Muscle layer of duodenum (tissue), 2 donors: Measurements from ENCODE around the gene CCDC174.

Experiments used
- H3K27ac ChIP-seq: one replicate; pipeline ENCODE4 v1.7.0; 2013; ENCODE audit warnings: mild to moderate bottlenecking, low read length
- H3K27me3 ChIP-seq: one replicate; pipeline ENCODE4 v1.7.0; 2013; ENCODE audit warnings: low read depth, mild to moderate bottlenecking, control low read depth, low read length
- H3K36me3 ChIP-seq, 2 donors: one replicate each; pipeline ENCODE4 v1.7.0; 2013; ENCODE audit warnings: low read length in 2 of 2, control low read depth in 1 of 2, mild to moderate bottlenecking in 1 of 2; ENCODE audit not compliant: insufficient read depth in 2 of 2, control insufficient read depth in 1 of 2
- H3K4me1 ChIP-seq, 2 donors: one replicate each; pipeline ENCODE4 v1.7.0; 2013; ENCODE audit warnings: low read length in 2 of 2, mild to moderate bottlenecking in 2 of 2, control low read depth in 1 of 2, moderate library complexity in 1 of 2; ENCODE audit not compliant: insufficient read depth in 2 of 2, control insufficient read depth in 1 of 2
- H3K4me3 ChIP-seq, 2 donors: one replicate each; pipeline ENCODE4 v1.7.0; 2013; ENCODE audit warnings: low read length in 2 of 2, low read depth in 1 of 2, mild to moderate bottlenecking in 1 of 2
- H3K9me3 ChIP-seq, 2 donors: one replicate each; pipeline ENCODE4 v1.7.0; 2013; ENCODE audit warnings: low read length in 2 of 2, control low read depth in 1 of 2, mild to moderate bottlenecking in 1 of 2; ENCODE audit not compliant: control insufficient read depth in 1 of 2
- donor health status: healthy.

CCDC174 gene

DNA sequence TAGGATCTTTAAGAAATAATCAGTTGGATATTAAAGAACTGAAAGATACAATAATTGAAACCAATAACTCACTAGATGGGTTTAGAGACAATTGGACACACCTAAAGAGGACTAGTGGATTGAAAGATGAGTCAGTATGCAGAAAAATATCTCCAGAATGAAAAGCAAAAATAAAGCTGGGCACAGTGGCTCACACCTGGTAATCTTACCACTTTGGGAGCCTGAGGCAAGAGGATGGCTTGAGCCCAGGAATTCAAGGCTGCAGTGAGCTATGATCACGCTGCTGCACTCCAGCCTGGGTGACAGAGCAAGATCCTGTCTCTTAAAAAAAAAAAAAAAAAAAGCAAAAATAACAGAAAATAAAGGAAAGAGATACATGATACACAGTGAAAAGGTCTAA is 37.4 kb upstream of the CCDC174 start:
- H3K27me3 ChIP-seq: peaks cover 4% of the 10 kb centered on the region
- H3K9me3 ChIP-seq: no peaks in the 10 kb centered on the region
- H3K36me3 ChIP-seq: no peaks in the 10 kb centered on the region
- no peaks in the 10 kb centered on the region for H3K4me1 ChIP-seq
- no peak overlapping the region for H3K27ac ChIP-seq
- no peak overlapping the region for H3K4me3 ChIP-seq

DNA sequence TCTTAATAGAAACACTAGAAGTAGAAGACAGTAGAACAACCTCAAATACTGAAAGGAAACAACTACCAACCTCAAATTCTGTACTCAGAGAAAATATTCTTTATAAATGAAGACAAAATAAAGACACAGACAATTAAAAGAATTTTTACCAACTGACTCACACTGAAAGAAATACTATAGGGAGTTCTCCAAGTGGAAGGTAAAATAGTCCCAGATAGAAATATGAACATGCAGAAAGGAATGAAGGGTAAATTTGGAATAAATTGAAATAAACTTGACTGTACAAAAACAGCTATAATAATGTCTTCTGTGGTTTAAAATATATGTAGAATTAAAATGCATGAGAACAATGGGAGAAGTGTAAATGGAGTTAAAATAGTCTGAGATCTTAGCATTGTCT is 36.7 kb upstream of the CCDC174 start:
- H3K27ac ChIP-seq: no peak overlapping the region
- peaks cover 4% of the 10 kb centered on the region for H3K27me3 ChIP-seq
- H3K9me3 ChIP-seq: no peaks in the 10 kb centered on the region
- H3K4me3 ChIP-seq: no peak overlapping the region
- no peaks in the 10 kb centered on the region for H3K4me1 ChIP-seq
- H3K36me3 ChIP-seq: no peaks in the 10 kb centered on the region

DNA sequence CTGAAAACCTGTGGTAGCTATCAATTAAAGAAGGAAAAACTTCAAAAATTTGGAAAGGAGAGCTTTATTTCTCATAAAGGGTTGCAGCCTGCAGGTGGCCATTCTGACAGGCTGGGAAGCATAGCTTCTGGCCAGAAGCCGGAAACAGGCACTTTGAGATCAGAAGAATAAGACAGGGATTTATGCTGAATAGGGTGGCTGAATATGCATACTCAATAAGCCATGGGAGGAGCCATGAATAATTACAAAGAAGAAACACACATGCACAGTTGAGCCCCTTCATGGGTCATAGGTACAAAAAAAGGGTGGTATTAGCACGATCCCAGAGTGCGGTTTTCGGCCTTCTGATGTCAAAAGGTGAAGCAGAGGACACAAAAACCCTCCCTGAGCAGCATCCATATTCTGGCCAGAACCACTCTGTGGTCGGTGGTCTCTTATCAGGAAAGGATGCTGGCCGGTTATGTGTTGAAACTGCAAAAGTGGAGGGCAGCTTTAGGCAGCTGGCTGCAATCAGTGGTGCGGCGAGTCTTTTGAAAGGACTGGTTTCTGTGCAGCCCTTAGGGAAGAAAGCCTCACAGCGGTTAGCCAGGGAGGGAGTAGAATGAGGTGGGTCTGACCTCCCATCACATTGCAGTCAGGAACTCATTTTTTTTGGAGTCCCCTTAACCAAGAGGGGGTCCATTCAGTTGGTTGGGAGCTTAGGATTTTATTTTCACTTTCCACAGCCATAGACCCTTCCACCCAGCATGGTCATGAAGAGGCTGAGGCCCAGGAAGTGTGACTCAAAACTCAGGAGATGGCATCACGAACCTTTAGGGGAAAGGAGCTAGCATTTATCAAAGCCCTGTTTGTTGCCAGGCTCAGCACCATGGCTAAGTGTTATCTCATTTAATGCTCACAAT is 34.7 kb upstream of the CCDC174 start:
- Histone ChIP-seq H3K4me3 (no peak overlapping the region), H3K36me3 (no peaks in the 10 kb centered on the region), H3K9me3 (no peaks in the 10 kb centered on the region), H3K4me1 (no peaks in the 10 kb centered on the region), H3K27ac (no peak overlapping the region), H3K27me3 (peaks cover 4% of the 10 kb centered on the region)

DNA sequence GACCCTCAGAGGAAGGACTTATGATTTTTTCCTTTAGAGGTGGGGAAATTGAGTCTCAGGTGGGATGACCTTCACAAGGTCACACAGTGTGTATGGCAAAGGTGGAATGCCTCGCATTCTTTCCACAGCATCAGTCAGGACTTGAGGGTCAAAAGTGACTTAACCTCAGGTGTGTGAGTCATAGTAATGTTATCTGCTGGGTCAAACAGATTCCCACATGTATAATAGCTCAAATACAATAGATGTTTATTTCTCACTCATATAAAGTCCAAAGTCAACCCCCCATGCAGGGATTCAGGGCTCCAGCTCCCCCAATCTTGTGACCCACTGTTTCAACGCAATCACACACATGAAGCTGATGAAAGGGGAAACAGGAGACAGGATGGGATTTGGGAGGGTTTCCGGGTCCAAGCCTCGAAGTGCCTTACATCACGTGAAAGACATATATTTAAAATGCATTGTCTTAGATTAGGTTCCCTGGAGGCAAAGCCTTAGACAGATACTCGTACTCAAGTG is 34.0 kb upstream of the CCDC174 start:
- Histone ChIP-seq H3K4me1 (no peaks in the 10 kb centered on the region), H3K9me3 (no peaks in the 10 kb centered on the region), H3K4me3 (no peak overlapping the region), H3K27ac (no peak overlapping the region), H3K27me3 (peaks cover 4% of the 10 kb centered on the region), H3K36me3 (no peaks in the 10 kb centered on the region)

DNA sequence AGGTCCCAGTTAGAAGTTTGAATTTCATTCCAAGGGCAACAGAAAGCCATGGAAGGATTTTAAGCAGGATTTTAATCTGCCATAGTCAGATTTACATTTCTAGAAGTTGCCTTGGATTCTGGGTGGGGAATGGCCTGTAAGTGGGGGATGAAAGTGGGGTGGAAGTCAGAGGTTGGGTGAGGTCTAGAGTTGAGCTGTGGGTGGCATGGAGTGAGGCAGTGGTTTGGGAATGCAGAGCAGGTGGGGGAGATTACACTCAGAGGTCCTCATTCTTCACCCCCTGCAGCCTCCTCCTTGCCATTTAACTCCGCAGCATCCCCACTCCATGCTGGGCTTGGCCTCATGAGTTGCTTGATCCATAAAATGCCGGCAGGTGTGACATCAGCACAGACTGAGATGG is 32.0 kb upstream of the CCDC174 start:
- Histone ChIP-seq H3K36me3 (no peaks in the 10 kb centered on the region), H3K4me3 (no peak overlapping the region), H3K9me3 (no peaks in the 10 kb centered on the region), H3K27me3 (peaks cover 4% of the 10 kb centered on the region), H3K27ac (no peak overlapping the region), H3K4me1 (no peaks in the 10 kb centered on the region)

DNA sequence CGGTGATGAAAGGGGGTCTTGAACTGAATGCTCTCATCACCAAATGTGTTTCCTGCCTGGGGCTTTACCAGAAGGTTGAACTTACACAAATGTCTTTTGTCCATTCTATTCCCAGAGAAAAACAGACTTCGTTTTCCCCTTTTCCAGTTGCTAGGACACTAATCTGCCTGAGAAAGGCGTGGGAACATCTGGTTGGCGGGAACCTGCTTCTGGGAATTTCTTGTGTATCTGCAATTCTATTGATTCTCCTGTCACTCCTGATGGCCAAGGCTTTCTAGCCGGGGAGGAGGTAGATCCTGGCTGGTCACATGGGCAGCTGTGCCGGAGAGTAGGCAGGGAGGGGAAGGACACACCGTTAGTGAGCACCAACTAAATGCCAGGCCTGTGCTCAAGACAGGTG is 31.1 kb upstream of the CCDC174 start:
- Histone ChIP-seq H3K9me3 (no peaks in the 10 kb centered on the region), H3K27ac (no peak overlapping the region), H3K36me3 (no peaks in the 10 kb centered on the region), H3K4me1 (no peaks in the 10 kb centered on the region), H3K27me3 (peaks cover 4% of the 10 kb centered on the region), H3K4me3 (no peak overlapping the region)

DNA sequence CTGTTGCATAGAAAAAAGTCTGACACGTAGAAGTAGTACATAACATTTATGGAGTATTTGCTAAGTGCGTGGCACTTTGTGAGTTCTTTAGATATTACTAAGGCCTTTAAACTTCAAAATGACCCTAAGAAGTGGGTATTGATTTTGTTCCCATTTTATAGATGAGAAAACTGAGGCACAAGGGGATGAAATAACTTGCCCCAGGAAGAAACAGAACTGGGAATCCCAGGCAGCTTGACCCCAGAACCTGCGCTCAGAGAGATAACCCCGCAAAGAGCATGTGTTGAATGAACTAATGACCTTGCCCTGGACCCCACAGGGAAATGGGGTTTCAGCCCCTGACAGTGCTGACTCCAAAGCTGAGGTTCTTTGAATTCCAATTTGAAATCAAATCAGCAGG is 30.5 kb upstream of the CCDC174 start:
- H3K27ac ChIP-seq: no peak overlapping the region
- no peaks in the 10 kb centered on the region for H3K4me1 ChIP-seq
- no peak overlapping the region for H3K4me3 ChIP-seq
- peaks cover 4% of the 10 kb centered on the region for H3K27me3 ChIP-seq
- no peaks in the 10 kb centered on the region for H3K9me3 ChIP-seq
- no peaks in the 10 kb centered on the region for H3K36me3 ChIP-seq

DNA sequence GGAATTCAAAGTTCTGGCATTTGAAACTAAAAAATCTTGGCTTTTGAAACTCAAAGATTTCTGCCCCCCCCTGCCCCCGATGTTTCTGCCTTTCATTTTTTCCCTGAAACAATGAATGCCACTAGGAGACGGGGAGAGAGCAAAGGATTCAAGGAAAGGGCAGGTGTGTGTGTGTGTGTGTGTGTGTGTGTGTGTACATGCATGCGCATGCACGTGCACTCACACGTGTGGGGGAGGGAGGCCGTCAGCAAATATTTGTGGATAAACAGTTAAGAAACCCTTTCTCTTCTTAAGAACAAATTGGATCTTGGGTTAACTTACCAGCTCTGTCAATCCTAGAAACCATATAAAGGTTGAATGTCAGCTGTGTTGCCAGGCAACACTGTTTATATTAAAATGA is 29.2 kb upstream of the CCDC174 start:
- no peak overlapping the region for H3K27ac ChIP-seq
- no peaks in the 10 kb centered on the region for H3K9me3 ChIP-seq
- H3K4me1 ChIP-seq: no peaks in the 10 kb centered on the region
- H3K27me3 ChIP-seq: peaks cover 4% of the 10 kb centered on the region
- no peak overlapping the region for H3K4me3 ChIP-seq
- H3K36me3 ChIP-seq: no peaks in the 10 kb centered on the region

DNA sequence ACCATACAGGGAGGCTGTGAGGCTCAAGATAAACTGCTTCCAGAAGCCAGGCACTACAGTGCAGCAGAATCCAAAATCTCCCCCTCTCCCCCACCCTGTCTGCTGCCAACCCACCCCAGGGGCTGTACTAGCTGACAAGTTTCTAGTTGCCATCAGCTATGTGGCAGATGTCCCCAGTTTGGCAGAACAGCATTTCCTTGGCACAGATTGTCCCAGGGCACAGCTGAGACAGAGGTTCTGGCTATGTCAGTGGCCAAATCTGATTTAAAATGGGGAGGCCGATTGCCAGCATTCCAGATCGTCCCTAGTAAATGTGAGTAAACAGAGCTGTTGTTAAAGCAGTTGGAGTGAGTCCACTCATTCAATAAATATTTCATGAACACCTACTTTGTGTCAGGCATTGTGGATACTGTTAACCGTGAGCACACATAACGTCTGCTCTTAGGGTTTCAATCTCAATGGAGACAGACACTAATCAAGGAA is 28.0 kb upstream of the CCDC174 start:
- no peaks in the 10 kb centered on the region for H3K36me3 ChIP-seq
- H3K27ac ChIP-seq: no peak overlapping the region
- peaks cover under 1% of the 10 kb centered on the region for H3K27me3 ChIP-seq
- peaks cover 0 to 3% of the 10 kb centered on the region in 2 donors for H3K9me3 ChIP-seq
- no peaks in the 10 kb centered on the region for H3K4me1 ChIP-seq
- H3K4me3 ChIP-seq: no peak overlapping the region

DNA sequence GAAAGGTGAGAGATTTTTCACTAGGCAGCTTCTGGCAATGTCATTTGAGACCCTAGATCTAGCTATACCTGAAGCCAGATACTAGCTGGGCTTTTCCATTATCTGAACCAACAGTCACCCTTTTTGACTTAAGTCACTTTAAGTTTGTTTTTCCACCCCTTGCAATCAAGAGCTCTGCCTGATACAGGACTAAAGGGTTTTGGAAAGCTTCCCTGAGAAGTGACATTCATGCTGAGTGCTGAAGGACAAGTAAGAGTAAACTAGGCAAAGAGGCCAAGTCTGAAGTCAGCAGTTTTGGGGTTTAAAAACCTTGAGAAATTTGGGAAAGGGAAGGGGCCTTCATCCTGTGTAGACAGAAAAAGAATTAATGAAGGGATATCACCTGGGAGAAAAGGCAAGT is 27.1 kb upstream of the CCDC174 start:
- no peaks in the 10 kb centered on the region for H3K27me3 ChIP-seq
- no peaks in the 10 kb centered on the region for H3K4me1 ChIP-seq
- H3K9me3 ChIP-seq: peaks cover 0 to 3% of the 10 kb centered on the region in 2 donors

DNA sequence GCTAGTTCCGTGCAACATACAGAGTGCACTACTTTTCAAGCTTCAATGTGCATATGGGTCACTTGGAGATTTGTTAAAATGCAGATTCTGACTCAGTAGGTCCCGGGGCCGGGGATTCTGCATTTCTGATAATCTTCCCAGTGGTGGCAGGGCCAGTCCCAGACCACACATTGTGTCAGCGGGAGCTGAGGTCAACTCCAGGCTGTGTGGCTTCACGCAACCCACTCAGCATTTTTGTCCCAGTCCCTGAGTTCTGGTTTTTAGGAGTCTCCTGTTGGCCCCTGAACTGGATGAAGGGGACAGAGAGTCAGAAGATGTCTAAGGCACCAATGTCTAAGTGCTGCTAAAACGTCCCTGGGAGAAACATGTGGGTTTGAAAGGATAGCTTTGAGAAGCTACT is 26.1 kb upstream of the CCDC174 start:
- Histone ChIP-seq H3K36me3 (no peaks in the 10 kb centered on the region), H3K4me1 (no peaks in the 10 kb centered on the region)

More for the DNA sequence above, 27.1 kb upstream of the CCDC174 start:
- Histone ChIP-seq H3K27ac (no peak overlapping the region), H3K4me3 (no peak overlapping the region), H3K36me3 (no peaks in the 10 kb centered on the region)

More for the DNA sequence above, 26.1 kb upstream of the CCDC174 start:
- Histone ChIP-seq H3K9me3 (peaks cover 0 to 3% of the 10 kb centered on the region in 2 donors), H3K4me3 (no peak overlapping the region), H3K27me3 (no peaks in the 10 kb centered on the region), H3K27ac (no peak overlapping the region)
